CD4-positive, alpha-beta T cell treated with Interleukin-21 for 1 hour (primary cell): ENCODE results near the gene C3AR1.
"Not testable (repeated sequence)": the region's sequence is repeated elsewhere in the genome, so short reads cannot be mapped to it uniquely, and the experiment has no call there.

Source experiments
- DNase-seq: peaks from one replicate; pipeline ENCODE4 v3.0.0-alpha.2; 2020

Gene C3AR1

GRCh38 chr12:8065991-8066594 is at the start of gene C3AR1:
C3AR1 (minus strand) TSS chr12:8066359; CDS start chr12:8060185, 6,174 bp downstream.
- DNase-seq = peak; percentile 77

- not testable (repeated sequence) for DNase-seq
Observed at GRCh38 chr12:8113117-8113516, 47.0 kb upstream of the C3AR1 start.

DNA sequence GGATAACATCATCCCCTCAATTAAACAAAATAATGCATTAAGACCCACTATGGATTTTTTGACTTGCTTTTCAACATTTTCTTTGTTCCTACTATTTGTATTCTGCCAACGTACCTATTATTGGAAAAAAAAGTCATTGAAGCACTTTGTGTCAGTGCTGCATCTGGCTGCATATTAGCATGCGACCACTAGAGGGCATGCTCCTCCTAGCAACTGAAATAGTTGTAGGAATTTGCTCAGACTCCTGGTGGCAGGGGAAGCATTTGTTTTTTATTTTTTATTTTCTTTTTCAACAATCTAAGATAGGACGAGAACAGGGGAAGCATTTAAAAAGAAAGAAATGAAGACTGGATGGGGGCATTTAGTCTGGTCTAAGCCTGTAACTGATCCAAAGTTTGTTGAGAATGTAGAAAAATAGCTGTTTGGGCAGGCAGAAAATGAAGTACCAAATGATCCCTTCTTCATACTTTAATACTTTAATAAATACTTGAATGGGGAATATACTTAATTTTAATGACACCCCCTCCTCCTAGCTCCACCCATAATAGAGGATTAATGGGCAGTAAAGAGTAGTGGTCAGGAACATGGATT is 42.7 kb upstream of the C3AR1 start:
- DNase-seq = peak; percentile 79

- DNase-seq = no peak
Observed at GRCh38 chr12:8099235-8099634, 33.1 kb upstream of the C3AR1 start.

DNA sequence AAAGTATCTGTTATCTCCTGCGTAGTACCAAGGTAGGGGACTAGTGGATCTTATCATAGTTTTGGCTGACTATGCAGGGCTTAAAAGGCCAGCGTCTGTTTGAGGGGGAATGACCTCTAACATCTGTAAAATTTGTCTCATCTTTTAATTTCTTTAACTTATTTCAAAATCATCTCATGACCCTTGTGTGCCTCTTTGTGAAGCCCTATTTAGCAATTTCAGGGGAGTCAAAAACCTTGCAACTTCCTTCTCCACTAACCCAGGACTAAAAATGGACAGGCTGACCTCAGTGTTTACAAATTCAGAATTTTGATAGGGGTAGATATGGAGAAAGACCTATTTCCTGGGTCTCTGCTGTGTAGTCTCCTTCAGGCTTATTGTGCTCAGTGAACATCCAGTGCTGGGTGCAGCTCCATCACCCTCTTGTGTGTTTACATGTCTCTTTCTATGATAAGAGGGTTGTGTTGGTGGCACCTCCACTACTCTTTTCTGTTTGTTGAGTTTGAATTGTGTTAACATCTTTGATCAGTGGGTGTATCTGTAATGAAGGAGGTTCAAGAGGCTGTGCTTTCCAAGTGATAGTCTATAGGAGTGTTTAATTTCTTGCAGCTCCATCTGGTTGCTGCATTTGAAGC is 30.2 kb upstream of the C3AR1 start:
- DNase-seq = no peak

GRCh38 chr12:8093291-8093690 is 27.1 kb upstream of the C3AR1 start:
- no peak for DNase-seq

DNA sequence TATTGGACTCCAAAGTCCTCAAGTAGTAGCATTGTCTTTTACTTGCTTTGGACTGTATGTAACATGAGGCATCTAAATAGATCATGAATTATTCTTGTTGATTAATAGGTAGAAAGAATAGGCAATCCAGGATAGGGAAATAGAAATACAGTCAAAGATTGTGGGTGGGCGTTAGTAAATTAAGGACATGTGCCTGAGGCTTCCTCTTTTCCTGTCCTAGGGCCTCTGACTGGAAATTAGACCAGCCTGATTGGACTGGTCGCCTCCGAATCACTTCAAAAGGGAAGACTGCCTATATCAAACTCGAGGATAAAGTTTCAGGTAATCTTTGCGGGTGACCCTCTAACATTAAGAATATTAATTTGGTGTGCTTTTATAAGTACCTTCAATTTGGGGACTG is 23.6 kb upstream of the C3AR1 start:
- no peak for DNase-seq

DNA sequence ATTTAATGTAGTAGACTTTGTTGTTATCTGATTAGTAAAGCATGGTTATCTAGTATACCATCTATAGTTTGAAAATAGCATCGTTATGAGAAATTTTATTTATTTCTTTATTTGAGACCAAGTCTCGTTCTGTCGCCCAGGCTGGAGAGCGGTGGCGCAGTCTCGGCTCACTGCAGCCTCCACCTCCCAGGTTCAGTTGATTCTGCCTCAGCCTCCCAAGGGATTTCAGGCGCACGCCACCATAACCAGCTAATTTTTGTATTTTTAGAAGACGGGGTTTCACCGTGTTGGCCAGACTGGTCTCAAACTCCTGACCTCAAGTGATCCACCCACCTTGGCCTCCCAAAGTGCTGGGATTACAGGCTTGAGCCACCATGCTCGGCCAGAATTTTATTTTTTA is 23.1 kb upstream of the C3AR1 start:
- DNase-seq = not testable (repeated sequence)

DNA sequence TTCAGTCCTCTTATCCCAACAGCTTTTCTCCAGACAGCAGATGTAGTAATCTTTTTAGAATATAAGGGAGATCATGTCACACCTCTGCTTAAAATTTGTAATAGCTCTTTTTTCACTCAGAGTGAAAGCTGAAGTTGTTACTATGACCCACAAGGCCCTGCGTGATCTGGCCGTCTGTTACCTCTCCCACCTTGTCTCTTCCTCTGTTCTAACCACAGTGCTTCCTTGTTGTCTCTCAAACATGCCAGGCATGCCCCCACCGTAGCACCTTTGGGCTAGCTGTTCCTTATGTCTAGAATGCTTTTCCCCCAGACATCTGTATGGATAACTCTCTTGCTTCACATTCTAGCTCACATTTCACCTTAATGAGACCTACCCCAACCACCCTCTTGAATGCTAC is 22.4 kb upstream of the C3AR1 start:
- peak; percentile 64 for DNase-seq

DNA sequence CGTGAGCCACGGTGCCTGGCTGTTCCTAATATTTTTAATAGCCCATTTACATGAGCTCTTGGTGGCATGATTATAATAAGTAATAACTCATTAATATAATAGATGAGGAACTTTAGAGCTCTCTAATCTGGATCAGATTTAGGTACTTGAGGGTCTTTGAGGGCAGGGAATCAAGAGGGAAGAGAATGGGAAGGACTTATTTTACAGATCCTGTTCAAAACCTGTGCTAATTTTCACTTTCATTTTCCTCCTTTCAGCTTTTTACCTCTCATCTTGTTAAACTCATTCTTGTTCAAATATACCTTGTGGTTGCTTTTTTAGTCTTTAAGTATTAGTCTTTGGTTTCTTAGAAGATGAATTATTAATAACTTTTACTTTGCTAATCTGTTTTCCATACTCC is 21.5 kb upstream of the C3AR1 start:
- DNase-seq = peak; percentile 24

DNA sequence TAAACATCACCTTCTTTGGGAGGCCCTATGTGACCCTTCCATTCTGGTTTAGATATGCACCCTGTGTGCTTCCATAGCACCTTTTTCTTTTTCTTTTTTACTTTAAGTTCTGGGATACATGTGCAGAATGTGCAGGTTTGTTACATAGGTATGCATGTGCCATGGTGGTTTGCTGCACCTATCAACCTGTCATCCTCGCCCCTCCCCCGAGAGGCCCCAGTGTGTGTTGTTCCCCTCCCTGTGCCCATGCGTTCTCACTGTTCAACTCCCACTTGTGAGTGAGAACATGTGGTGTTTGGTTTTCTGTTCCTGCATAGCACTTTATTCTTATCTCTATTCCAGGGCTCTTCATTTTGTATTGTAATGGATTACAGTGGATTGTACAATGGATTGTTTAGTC is 18.2 kb upstream of the C3AR1 start:
- DNase-seq = not testable (repeated sequence)

DNA sequence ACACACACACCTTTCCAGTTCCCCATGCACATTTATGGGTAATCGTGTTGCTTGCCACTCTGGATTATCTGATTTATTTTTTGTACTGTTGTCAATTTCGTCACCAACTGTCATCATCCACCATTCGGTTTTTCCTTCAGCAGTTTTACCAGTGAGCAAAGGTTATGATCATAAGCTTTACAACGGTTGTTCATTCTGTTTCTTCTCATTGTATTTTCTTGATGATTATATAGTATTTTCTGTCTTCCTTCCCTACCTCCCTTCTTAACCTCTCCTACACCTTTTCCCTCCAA is 16.6 kb upstream of the C3AR1 start:
- no peak for DNase-seq

DNA sequence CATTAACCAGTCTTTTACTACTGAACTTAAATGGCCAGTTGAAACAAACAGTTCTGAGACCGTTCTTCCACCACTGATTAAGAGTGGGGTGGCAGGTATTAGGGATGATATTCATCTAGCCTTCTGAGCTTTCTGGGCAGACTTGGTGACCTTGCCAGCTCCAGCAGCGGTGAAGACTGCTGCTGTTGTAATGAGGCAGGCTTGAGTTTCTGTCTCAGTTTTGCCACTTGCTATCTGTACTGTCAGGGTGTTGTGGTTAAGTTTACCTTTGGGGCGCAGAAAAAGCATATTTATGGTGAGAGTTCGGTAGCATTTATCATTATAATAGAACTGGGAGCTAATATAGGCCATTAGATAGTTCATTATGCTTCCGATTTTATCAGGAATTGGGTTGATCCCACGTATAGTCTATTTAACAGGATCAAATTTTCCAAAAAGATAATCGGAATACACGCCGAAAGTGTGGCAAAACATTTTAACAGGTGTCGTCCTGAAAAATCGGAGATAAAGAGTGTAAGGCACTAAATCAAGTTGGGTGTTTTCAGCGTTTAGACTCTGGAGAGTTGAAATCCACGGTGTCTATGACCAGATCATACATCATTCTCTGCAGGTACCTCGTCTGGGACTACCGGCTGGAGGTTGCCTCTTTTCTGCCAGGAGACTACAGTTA is 15.2 kb upstream of the C3AR1 start:
- peak; percentile 52 for DNase-seq

GRCh38 chr12:8080120-8080519 is 14.0 kb upstream of the C3AR1 start:
- no peak for DNase-seq

DNA sequence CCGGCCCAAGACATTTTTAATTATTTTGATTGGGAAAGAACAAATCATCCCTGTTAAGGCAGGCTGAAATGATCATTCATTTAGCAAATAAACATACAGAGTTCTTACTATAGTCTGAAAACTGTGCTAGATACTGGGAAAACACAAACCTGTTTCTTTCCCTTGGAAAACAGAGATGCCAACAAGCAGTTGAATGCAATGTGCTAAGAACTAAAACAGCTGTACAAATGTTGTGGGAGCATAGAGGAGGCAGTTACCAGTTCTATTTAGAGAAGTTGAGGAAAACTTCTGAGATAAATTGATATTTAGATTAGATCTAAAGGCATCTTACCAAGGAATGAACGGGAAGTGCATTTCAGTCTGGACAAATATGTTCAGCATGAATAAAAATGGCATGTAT is 12.8 kb upstream of the C3AR1 start:
- DNase-seq = no peak

DNA sequence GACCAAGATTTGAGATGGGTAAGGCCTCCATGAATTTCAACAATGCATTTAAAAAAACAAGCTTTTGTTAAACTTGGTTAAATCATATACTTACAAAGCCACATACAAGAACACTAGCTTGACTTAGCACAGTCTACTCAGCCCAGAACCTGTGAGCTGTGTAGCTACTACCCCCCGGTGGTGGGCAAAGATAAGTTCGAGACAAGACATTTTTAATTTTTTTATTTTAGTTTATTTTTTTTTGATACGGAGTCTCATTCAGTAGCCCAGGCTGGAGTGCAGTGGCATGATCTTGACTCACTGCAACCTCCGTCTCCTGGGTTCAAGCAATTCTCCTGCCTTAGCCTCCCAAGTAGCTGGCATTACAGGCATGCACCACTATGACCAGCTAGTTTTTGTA is 12.2 kb upstream of the C3AR1 start:
- peak; percentile 82 for DNase-seq

DNA sequence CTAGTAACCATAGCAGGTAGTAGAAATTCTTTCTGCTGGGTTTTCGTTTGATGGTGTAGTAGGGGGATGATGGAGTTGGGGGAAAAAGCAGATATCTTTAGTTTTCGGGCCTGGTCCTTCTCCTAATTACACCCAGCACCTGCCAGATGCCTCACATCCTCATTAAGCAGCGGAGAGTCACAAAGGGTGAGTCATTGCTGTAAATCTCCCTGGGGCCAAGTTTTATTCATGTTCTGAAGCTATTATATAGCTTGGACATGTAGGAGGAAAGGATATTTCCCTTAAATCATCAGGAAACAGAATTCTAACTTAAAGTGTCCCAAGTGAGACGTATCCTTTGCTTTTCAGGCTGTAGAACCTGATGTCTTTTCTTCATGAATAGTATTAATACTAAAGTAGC is 11.0 kb upstream of the C3AR1 start:
- no peak for DNase-seq

GRCh38 chr12:8076366-8076765 is 10.2 kb upstream of the C3AR1 start:
- DNase-seq = no peak

GRCh38 chr12:8075935-8076334 is 9.8 kb upstream of the C3AR1 start:
- DNase-seq = no peak

DNA sequence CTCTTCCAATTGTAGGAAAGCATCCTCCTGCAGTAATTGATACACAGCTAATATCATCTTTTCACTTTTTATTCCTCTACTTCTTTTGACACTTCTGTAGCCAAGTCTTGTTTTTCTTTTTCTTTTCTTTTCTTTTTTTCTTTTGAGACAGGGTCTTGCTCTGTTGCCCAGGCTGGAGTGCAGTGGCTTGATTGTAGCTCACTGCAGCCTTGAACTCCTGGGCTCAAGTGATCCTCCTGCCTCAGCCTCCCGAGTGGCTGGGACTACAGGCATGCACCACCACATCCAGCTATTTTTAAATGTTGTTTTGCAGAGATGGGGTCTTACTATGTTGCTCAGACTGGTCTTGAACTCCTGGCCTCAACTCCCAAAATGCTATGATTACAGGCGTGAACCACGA is 5.7 kb upstream of the C3AR1 start:
- not testable (repeated sequence) for DNase-seq

- DNase-seq = no peak
Observed at GRCh38 chr12:8069582-8069981, 3.4 kb upstream of the C3AR1 start.

DNA sequence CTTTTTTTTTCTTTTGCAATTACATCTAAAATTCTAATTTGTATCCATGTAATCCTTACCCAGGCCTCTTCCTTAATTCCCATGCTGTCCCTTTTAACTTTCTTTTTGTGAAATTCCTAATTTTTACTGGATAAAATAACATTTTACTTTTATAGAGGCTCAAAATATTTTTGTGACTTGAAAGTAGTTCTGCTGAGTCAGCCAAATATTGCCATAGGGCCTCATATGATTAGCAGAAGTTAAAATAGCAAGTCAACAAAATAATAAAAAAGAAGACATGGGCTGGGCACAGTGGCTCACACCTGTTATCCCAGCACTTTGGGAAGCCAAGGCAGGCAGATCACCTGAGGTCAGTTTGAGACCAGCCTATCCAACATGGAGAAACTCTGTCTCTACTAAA is 2.0 kb downstream of the C3AR1 start:
- DNase-seq = no peak

DNA sequence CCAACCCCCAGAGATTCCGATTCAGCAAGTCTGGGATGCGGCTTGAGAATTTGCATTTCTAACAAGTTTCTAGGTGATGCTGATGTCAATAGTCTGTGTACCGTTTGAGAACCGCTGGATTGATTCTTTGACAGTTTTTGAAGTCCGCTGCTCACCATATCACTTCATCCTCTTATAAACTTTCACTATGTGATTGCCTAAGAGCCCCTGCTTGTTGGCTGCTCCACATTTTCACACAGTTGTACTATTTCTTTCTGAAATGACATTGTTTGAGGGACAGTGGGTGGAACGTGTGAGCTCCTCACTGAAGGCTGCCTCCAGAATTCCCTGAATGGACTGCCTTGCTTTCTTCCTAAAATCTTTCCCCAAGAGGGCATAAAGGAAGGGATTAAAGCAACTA is 7.7 kb downstream of the C3AR1 start:
- no peak for DNase-seq

DNA sequence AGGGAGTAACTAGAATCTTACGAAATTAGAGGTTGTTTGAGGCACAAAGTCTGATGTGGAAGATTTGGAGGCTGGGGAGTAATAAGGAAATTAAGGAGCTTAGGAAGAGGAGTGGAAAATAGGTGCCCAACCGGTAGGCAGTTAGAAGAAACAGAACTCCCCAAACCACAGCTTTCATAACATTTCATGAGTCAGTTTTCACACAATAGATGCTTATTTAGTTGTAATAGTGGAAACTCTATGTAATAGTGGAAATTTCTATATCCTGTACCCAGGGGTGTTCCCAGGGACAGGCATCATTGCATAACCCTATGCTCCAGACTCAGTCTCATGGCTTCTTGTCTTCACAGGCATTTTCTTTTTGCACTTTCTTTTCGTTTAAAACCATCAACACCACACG is 8.3 kb downstream of the C3AR1 start:
- DNase-seq = no peak
